K562 (cell line): ENCODE measurements around the gene CNPY2. TPM values are rescaled to one million over a fixed set of nuclear protein-coding genes. Genes with fewer than 3 reads are reported as not detected.

Experiments used
- CBX3 ChIP-seq, 2 experiments: IDR thresholded peaks; 1 replicate in 1 of 2; 2 replicates in 1 of 2; pipeline ENCODE4 v1.6.1; 2012; ENCODE audit warnings: inconsistent platforms in 2 of 2, low read length in 2 of 2, borderline replicate concordance in 1 of 2, control low read depth in 1 of 2
- CHD2 ChIP-seq: IDR thresholded peaks from 2 replicates; pipeline ENCODE4 v1.6.1; 2011; ENCODE audit warnings: low read depth, low read length
- FOXJ3 ChIP-seq: sonication (generic); formaldehyde crosslinking; IDR thresholded peaks from 2 replicates; pipeline ENCODE4 v1.4.0; 2020; ENCODE audit warnings: mild to moderate bottlenecking, missing genetic modification reagents
- HDAC1 ChIP-seq, 2 experiments: fragments of 450-650 bp; IDR thresholded peaks; 2 replicates each; pipeline ENCODE4 v1.6.1; 2016 to 2017; ENCODE audit warnings: inconsistent platforms in 1 of 2, mild to moderate bottlenecking in 1 of 2, moderate library complexity in 1 of 2
- SAP30 ChIP-seq: fragments of 200-600 bp; sonication (generic); IDR thresholded peaks from 2 replicates; pipeline ENCODE4 v1.6.1; 2012; ENCODE audit warnings: borderline replicate concordance, low read depth, mild to moderate bottlenecking, moderate library complexity, low read length, control low read depth, inconsistent platforms; ENCODE audit not compliant: insufficient read depth, poor library complexity, severe bottlenecking
- SP2 ChIP-seq: IDR thresholded peaks from 2 replicates; pipeline ENCODE4 v1.6.1; 2011; ENCODE audit warnings: mild to moderate bottlenecking, low read depth, low read length, moderate library complexity; ENCODE audit not compliant: poor library complexity, severe bottlenecking; ENCODE audit errors: extremely low read depth
- TAF7 ChIP-seq: fragments of 450-650 bp; IDR thresholded peaks from 2 replicates; pipeline ENCODE4 v1.6.1; 2016; ENCODE audit warnings: missing genetic modification characterization, missing compliant biosample characterization
- WHSC1 ChIP-seq: IDR thresholded peaks from one replicate; pipeline ENCODE4 v1.6.1; 2012; ENCODE audit warnings: low read length, control low read depth, inconsistent platforms
- XRCC3 ChIP-seq: fragments of 450-650 bp; IDR thresholded peaks from 2 replicates; pipeline ENCODE4 v1.6.1; 2017; ENCODE audit warnings: mild to moderate bottlenecking, moderate library complexity
- ZC3H11A ChIP-seq: IDR thresholded peaks from 2 replicates; pipeline ENCODE4 v1.6.1; 2012; ENCODE audit warnings: low read depth, low read length, improper control_type of control experiment
- ZFP30 ChIP-seq: fragments of 250-450 bp; sonication (Bioruptor Pico); IDR thresholded peaks from 2 replicates; pipeline ENCODE4 v1.8.0; 2022; ENCODE audit warnings: moderate library complexity, mild to moderate bottlenecking, inconsistent platforms, borderline replicate concordance
- polyA plus RNA-seq, 8 experiments: library from polyadenylated mRNA; depleted of rRNA in 4 of 8; stranded (reverse) in 5 of 8; unstranded in 3 of 8; fragments of >200 nt; fragmentation: Nextera tagmentation in 2 of 8; fragmentation: Illumina TruSeq in 1 of 8; extraction: Ambion mirVana in 2 of 8; extraction: Trizol in 1 of 8; gene quantifications; 2 replicates each; pipeline versions ENCODE4 v1.2.1 to v1.2.3, GENCODE V29; 2011 to 2014; ENCODE audit warnings: inconsistent platforms in 1 of 8, missing spikeins in 1 of 8
- total RNA-seq, 7 experiments: library from RNA; depleted of rRNA in 6 of 7; stranded (reverse); fragments of >200 nt in 6 of 7; fragmentation: Illumina TruSeq in 2 of 7; extraction: Trizol in 2 of 7; gene quantifications; 2 replicates each; pipeline versions ENCODE4 v1.2.1 to v1.2.3, GENCODE V29; 2011 to 2021; ENCODE audit warnings: low replicate concordance in 1 of 7
- TF ChIP-seq, protein P1 (sequence below), 3 experiments: fragments of 200-800 bp in 1 of 3; fragments of 250-450 bp in 1 of 3; fragments of 450-650 bp in 1 of 3; sonication (Bioruptor Pico) in 1 of 3; sonication (Bioruptor generic) in 1 of 3; formaldehyde crosslinking in 1 of 3; IDR thresholded peaks; 2 replicates each; pipeline versions ENCODE4 v1.6.1 to v1.8.0; 2016 to 2022; ENCODE audit warnings: mild to moderate bottlenecking in 2 of 3, missing genetic modification characterization in 2 of 3, missing compliant biosample characterization in 1 of 3, moderate library complexity in 1 of 3
- TF ChIP-seq, protein P2 (sequence below): fragments of 450-650 bp; formaldehyde crosslinking; IDR thresholded peaks from 2 replicates; pipeline ENCODE4 v1.4.0; 2020; ENCODE audit warnings: mild to moderate bottlenecking, moderate library complexity

Gene CNPY2
- total and polyA plus RNA-seq, 9 of the 15 experiments (the other 6 are each of a cell fraction or from before 2014, with no cell fraction given), result 33.8 to 190 (median 138) TPM

DNA sequence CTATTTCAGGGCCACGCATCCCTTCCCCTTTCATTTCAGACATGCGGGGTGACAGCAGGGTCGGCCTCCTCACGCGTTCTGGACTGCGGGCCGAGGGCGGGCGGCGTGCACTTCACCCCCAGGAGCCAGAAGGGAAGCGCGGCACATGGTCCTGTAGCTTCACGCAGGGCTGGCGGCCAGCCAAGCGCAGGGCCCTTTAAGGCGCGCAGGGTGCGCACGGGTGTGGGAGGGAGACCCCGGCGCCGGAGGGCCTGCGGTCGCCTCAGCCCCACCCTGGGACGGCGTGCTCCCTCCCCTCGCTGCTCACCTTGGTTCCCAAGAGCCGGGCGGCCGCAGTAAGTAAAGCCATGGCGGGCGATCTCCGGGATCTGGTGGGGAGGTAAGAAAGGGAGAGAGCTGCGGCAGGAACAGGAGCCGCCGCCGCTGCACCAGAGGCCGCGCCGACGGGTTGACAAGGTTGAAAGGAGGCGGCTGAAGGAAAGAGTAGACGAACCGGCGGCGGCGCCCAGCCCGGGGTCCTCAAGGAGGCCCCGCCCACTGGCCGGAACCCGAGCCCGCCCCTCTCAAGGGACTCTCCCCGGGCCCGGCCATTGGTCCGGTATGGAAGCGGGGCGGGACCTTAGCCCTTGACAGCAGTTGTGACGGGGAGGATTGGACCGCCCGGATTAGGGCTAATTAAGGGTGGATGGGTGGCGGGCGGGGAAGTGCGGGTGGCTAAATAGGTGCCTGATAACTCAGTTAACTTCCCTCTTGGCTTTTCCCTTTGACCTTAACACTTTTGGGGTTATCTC is 15.7 kb downstream of the CNPY2 start, which contains the start of gene CS (continued):
- peak; percentile 75 for TF ChIP-seq TAF7
- no peak; a peak in 1 of 3 replicates for TF ChIP-seq CBX3 (IDR thresholded peaks at IDR 0.05; ENCODE audit: borderline replicate concordance in 1 of 2, low read length in 2 of 2)
- TF ChIP-seq ZFP30 (CRISPR knock-in tag), result no peak
- TF ChIP-seq SP2, result peak; percentile 71
- TF ChIP-seq CHD2, result no peak
- no peak for TF ChIP-seq FOXJ3 (CRISPR knock-in tag)
- TF ChIP-seq XRCC3, result no peak
- TF ChIP-seq, protein P1, sequence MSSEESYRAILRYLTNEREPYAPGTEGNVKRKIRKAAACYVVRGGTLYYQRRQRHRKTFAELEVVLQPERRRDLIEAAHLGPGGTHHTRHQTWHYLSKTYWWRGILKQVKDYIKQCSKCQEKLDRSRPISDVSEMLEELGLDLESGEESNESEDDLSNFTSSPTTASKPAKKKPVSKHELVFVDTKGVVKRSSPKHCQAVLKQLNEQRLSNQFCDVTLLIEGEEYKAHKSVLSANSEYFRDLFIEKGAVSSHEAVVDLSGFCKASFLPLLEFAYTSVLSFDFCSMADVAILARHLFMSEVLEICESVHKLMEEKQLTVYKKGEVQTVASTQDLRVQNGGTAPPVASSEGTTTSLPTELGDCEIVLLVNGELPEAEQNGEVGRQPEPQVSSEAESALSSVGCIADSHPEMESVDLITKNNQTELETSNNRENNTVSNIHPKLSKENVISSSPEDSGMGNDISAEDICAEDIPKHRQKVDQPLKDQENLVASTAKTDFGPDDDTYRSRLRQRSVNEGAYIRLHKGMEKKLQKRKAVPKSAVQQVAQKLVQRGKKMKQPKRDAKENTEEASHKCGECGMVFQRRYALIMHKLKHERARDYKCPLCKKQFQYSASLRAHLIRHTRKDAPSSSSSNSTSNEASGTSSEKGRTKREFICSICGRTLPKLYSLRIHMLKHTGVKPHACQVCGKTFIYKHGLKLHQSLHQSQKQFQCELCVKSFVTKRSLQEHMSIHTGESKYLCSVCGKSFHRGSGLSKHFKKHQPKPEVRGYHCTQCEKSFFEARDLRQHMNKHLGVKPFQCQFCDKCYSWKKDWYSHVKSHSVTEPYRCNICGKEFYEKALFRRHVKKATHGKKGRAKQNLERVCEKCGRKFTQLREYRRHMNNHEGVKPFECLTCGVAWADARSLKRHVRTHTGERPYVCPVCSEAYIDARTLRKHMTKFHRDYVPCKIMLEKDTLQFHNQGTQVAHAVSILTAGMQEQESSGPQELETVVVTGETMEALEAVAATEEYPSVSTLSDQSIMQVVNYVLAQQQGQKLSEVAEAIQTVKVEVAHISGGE (CRISPR knock-in tag; IDR thresholded peaks at IDR 0.05), result no peak; a peak in 1 of 6 replicates
- peak in 1 of 2 experiments; percentile 96; a peak in 2 of 4 replicates for TF ChIP-seq HDAC1 (IDR thresholded peaks at IDR 0.05)
- TF ChIP-seq WHSC1, result no peak
- peak; percentile 92 for TF ChIP-seq SAP30
- TF ChIP-seq, protein P2, sequence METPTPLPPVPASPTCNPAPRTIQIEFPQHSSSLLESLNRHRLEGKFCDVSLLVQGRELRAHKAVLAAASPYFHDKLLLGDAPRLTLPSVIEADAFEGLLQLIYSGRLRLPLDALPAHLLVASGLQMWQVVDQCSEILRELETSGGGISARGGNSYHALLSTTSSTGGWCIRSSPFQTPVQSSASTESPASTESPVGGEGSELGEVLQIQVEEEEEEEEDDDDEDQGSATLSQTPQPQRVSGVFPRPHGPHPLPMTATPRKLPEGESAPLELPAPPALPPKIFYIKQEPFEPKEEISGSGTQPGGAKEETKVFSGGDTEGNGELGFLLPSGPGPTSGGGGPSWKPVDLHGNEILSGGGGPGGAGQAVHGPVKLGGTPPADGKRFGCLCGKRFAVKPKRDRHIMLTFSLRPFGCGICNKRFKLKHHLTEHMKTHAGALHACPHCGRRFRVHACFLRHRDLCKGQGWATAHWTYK (CRISPR knock-in tag), result no peak
- TF ChIP-seq ZC3H11A, result no peak
